Occipital lobe (tissue), 2 donors: ENCODE results near the gene FEM1A. TPM values are rescaled to one million over a fixed set of nuclear protein-coding genes. Genes with fewer than 3 reads are reported as not detected.
"Not testable (repeated sequence)": the region's sequence is repeated elsewhere in the genome, so short reads cannot be mapped to it uniquely, and the experiment has no call there.

ENCODE experiments used
- DNase-seq: peaks from one replicate; lab custom pipeline; 2025; lab: John Stamatoyannopoulos, UW
- total RNA-seq: library from RNA; depleted of rRNA; stranded (reverse); fragments of >200 nt; gene quantifications from one replicate; pipeline ENCODE4 v1.2.3, GENCODE V29; 2014

The FEM1A gene, protein sequence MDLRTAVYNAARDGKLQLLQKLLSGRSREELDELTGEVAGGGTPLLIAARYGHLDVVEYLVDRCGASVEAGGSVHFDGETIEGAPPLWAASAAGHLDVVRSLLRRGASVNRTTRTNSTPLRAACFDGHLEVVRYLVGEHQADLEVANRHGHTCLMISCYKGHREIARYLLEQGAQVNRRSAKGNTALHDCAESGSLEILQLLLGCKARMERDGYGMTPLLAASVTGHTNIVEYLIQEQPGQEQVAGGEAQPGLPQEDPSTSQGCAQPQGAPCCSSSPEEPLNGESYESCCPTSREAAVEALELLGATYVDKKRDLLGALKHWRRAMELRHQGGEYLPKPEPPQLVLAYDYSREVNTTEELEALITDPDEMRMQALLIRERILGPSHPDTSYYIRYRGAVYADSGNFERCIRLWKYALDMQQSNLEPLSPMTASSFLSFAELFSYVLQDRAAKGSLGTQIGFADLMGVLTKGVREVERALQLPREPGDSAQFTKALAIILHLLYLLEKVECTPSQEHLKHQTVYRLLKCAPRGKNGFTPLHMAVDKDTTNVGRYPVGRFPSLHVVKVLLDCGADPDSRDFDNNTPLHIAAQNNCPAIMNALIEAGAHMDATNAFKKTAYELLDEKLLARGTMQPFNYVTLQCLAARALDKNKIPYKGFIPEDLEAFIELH
- 24.0 TPM for total RNA-seq

DNA sequence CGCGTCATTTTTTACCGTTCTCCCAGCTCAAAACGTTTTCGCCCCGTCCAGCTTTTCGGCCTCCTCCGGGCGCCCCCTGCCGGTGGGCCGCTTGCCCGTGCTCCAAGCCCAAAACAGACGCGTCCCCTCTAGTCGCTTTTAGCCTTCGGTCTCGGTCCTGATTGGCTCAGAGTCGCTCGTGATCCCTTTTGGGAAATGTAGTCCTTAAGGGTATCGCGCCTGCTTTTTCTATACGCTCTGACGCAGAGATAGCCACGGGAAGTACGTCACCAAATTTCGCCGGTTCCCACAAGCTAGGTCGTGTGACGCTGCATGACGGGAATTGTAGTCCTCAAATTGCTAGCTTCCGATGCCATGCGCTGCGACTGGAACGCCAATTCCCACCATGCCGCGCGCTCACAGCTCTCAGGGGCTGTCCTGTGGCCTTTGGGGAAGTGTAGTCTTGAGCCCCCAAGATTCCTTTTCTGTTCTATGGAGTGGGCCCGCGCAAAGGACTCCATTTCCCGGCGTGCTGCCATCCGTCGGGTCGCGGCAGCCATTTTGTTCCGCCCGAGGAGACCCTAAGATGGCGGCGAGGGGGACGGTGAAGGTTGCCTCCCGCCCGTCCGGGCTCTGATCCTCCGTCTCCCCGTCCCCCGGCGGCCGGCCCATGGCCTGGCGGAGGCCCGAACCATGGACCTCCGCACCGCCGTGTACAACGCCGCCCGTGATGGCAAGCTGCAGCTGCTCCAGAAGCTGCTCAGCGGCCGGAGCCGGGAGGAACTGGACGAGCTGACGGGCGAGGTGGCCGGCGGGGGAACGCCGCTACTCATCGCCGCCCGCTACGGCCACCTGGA is at the start of gene FEM1A:
Gene FEM1A (plus strand): TSS at position 552 of the 836 bp plus-strand sequence. CDS start 121 bp downstream, at position 673.
- DNase-seq, result peak; percentile 99

DNA sequence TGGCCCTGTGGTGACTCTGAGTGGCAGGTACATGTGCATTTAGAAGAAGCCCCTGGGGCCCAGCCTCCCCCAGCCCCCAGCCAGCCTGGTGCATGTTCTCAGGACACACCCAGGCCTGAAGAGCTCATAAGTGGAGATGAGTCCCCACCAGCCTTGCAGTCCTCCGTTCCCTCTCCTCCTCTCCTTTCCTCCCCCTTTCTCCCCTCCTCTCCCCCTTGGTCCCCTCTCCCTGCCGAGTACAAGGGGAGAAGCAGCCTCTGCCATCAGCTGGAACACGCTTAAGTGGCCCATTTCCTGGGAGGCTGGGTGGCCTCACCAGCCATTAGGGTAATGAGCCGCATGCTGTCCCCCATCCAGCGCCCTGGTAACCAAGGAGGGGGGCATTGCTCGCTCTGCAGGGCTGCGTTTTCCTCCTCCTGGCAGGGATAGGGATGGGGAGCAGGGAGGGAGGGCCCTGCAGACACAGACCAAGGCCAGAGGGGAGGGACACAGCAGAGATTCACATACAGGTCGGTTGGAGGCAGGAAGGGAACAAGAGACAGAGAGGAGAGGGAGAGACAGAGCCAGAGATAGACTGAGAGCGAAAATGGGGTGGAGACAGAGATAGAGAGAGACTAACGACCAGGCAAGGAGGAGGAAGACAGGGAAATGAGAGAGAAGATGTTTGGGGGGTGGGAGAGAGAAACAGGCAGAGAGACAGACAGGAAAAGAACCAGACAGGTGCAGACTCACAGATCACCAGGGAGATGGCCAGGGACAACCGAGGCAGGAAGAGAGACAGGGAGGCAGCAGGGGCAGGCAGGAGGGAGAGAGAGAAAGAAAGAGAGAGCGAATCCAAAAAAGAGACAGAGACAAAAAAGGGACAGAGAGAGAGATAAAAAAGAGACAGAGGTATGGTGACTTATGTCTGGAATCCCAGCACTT is 48.5 kb upstream of the FEM1A start:
- no peak for DNase-seq

DNA sequence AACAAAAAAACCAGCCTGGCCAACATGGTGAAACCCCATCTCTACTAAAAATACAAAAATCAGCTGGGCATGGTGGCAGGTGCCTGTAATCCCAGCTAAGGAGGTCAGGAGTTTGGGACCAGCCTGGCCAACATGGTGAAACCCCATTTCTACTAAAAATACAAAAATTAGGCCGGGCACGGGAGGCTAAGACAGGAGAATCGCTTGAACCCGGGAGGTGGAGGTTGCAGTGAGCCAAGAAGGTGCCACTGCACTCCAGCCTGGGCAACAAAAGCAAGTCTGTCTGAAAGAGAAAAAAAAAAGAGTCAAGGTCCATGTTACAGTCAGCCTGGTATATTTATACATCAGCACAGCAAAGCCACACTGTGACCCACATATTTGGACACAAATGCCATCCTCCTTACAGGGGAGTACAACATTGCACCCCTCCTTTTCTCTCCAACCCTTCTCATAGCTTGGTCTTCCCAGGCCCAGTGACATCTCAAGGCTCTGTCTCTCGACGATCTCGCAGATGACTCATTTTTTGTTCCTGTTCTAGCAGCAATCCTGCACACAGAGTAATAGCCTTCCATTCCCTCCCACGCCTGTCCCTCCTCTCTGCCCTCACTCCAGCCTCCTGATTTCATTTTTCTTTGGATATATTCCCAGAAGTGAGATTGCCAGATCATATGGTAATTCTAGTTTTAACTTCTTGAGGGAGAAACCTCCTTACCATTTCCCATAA is 46.9 kb upstream of the FEM1A start:
- peak; percentile 77 for DNase-seq

DNA sequence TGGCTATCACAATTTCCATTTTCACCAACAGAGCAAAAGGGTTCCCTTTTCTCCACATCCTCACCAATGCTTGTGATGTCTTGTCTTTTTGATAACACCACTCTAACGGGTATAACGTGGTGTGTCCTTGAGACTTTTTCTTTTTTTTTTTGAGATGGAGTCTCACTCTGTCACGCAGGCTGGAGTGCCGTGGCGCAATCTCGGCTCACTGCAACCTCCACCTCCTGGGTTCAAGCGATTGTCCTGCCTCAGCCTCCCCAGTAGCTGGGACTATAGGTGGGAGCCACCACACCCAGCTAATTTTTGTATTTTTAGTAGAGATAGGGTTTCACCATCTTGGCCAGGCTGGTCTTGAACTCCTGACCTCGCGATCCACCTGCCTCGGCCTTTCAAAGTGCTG is 46.4 kb upstream of the FEM1A start:
- DNase-seq, result not testable (repeated sequence)

DNA sequence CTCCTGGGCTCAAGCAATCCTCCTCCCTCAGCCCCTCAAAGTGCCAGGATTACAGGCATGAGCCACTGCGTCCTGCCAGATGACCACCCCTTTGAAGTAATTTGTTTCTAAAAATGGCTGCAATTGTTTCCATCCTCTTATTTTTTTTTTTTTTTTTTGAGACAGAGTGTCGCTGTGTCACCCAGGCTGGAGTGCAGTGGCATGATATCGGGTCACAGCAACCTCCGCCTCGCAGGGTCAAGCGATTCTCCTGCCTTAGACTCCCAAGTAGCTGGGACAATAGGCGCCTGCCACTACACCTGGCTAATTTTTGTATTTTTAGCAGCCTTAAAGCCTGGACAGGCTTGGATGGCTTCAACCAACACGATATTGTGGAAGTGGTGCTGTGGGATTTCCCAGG is 45.5 kb upstream of the FEM1A start:
- no peak for DNase-seq

DNA sequence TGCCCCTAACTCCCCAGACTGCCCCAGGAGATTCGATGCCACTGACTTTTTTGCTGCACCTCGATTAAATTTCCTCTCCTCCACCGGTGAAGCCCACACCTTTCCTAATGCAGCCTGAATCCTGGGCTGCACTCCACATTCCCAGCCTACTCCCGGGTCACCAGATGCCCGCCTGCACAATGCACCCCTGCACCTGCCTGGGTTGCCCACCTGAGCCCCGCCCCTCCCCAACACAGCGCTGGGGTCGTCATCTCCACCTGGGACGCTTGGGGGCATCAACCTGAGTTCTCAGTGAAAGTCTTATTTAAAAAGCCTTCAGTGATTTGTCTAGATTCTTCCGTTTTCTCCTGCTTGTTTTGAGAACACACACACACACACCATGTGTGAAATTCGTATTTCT is 43.3 kb upstream of the FEM1A start:
- DNase-seq, result no peak

DNA sequence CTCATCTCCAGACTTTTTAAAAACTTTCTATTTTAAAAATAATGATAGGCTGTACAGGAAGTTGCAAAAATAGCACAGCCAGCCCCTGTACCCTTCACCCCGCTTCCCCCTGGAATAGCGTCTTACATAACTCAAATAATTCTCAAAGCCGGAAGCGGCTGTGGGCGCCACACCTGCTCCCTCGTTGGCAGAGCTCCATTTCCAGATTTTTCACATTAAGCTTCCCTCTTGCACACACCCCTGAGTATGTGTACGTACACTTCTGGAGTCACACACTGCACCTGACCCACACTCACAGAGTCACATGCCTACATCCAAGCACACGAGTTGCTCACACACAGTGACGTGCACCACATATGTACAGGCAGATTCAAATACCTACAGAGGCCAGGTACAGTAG is 42.9 kb upstream of the FEM1A start:
- DNase-seq, result no peak

DNA sequence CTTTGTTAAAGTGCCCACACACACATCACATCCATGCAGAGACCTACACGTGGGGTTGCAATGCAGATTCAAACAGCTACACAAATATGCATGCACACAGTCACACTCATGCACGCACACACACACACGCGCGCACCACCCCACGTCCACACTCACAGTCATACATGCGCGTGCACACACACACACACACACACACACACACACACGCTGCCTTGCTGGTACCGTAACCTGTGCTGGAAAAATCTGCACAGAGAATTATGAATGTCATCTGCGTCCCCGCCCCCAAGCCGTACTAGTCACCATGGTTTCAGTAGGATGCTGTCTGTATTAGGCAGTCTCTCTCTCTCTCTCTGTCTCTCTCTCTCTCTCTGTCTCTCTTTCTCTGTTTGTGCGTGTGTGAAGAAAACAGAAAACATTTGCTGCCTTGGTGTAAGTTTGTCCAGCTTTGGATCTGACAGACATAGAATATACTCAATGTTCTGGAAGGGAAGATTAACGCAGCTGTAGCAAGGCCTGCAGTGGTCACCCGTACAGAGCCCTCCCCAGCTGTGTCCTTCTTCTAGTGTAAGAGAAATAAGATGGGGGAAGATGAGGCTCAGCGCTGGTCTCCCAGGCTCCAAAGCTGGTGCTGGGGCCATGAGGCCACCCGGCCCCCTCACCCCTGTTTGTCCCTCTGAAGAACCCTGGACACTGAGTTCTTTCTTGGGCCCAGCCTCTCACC is 41.5 kb upstream of the FEM1A start:
- no peak for DNase-seq

DNA sequence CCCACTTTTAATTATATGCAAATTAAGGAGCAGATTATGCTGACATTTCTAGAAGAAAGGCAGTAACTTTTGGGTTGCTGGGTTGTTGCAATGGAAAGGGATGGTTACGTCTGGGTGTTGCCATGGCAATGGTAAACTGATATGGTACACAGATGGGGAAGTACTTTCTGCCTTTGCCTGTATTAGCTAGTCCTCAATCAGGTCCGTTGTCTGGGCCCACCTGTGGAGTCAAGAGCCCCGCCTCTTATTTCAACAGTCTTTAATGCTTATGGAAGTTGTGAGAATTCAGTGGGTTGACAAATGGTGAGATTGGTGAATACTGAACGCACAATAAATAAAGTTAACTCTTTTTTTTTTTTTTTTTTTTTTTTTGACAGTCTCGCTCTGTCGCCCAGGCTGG is 37.3 kb upstream of the FEM1A start:
- DNase-seq, result no peak

DNA sequence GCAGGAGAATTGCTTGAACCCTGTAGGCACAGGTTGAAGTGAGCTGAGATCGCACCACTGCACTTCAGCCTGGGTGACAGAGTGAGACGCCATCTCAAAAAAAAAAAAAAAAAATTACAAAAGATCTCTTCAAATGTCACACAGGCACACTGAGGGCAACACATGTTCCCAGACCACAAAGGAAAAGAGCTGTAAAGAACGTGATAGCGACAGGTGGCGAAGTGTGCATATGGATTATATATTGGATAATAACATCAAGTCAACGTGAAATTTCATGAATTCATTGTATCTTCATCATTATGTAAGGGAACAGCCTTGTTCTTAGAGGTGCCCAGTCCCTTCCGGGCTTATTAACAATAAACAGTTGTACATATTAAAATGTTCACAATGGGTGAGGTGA is 36.1 kb upstream of the FEM1A start:
- no peak for DNase-seq

DNA sequence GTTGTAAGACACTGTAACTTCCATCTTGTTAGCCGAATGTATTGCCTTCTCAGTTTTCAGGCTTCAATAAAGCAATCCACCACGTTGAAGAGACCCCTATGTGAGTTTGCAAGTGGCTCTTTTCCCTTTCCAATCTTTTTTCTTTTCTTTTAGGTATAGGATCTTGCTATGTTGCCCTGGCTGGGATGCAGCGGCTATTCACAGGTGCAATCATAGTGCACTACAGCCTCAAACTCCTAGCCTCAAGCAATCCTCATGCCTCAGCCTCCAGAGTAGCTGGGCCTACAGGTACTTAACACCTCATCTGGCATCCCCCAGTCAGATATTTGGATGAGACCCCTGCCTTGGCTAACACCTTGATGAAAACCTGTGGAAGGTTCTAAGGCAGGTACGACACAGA is 33.5 kb upstream of the FEM1A start:
- DNase-seq, result no peak

DNA sequence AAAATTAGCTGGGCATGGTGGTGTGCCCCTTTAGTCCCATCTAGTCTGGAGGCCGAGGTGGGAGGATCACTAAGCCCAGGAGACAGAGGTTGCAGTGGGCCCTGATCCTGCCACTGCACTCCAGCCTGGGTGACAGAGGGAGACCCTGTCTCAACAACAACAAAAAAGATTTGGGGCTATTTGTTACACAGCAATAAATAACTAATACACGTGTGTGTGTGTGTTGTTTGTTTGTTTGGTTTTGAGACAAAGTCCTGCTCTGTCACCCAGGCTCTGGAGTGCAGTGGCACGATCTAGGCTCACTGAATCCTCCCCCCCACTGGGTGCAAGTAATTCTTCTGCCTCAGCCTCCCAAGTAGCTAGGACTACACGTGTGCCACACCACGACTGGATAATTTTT is 32.9 kb upstream of the FEM1A start:
- no peak for DNase-seq

DNA sequence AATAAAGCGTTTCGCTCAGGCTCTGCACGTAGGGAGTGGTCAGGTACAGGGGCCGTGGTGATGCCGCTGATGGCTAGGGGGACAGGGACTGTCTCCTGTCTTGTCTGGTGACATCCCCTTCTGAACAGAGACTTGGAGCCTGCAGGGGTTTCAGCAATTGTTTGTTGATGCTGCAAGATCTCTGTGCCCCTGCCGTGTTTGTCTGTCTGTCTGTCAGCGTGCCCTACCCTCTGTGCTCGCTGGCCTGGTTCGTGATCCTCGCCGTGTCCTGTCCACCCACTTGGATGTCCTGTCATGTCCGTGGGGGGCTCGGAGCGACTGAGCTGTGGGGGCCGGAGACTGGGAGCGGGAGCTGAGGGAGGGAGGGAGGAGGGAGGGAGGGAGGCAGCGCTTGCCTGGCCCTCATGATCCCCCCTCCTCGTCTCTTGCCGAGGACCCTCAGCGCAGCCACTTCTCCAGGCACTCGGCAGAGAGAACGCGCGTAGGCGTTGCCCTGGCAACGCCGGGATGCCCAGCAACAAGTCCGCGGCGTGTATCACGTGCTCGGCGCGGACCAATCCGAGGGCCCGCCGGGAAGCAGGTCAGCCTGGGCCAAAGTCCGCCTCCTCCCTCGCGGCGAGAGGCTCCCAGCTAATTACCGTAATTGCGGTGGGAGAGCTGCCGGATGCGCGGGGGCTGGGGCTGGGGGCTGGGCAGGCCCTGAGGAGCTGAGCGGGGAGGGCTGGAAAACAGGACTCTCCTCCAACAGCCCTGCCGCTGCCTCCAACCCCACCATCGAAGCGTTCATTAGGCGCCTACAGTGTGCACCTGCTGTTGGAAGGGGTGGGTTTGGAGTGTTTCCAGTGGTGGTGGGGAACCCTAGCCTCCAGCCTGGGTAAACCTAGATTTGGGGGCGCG is 31.9 kb upstream of the FEM1A start:
- DNase-seq, result peak; percentile 87

DNA sequence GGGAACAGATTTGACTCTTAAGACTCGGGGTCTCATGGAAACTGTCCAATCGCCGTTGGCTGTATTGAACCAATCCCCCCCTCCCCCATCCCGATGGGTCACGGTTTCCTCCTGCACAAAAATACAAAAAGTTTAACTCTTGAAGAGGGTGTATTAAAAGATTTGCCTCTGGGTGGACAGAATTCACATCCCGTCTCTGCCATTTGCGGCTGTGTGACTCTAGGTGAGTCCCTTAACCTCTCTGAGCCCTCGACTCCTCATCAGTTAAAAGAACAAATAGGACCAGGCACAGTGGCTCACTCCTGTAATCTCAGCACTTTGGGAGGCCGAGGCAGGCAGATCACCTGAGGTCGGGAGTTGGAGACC is 31.3 kb upstream of the FEM1A start:
- DNase-seq, result no peak

DNA sequence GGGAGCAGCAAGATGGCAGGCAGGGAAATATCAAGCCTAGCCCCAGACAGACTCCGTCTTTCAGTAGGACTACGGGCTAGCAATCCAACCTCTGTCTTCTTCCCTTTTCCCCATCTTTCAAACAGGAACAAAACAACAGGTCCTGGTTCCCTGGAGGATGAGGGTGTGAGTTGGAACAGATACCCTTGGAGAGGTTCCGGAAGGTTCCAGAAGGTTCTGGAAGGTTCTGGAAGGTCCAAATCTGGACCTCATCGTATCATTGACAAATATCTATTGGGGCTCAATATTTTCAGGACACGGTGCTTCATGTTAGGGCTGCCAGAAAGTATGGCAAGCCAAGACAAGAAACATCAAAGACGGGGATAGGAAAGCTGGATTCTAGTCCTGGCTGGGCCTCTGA is 28.5 kb upstream of the FEM1A start:
- DNase-seq, result no peak

DNA sequence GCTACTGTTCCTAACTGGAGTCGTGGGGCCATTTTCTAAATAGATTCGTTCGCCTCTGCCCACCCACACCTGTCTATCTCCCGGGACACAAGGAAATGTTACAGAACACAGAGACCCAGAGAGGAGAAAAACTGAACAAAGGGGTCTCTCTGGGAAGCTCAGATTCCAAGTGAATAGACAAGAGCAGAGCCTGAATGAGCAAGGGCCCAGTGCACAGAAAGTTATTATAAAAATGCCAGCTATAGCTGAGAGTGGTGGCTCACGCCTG is 27.2 kb upstream of the FEM1A start:
- no peak for DNase-seq

DNA sequence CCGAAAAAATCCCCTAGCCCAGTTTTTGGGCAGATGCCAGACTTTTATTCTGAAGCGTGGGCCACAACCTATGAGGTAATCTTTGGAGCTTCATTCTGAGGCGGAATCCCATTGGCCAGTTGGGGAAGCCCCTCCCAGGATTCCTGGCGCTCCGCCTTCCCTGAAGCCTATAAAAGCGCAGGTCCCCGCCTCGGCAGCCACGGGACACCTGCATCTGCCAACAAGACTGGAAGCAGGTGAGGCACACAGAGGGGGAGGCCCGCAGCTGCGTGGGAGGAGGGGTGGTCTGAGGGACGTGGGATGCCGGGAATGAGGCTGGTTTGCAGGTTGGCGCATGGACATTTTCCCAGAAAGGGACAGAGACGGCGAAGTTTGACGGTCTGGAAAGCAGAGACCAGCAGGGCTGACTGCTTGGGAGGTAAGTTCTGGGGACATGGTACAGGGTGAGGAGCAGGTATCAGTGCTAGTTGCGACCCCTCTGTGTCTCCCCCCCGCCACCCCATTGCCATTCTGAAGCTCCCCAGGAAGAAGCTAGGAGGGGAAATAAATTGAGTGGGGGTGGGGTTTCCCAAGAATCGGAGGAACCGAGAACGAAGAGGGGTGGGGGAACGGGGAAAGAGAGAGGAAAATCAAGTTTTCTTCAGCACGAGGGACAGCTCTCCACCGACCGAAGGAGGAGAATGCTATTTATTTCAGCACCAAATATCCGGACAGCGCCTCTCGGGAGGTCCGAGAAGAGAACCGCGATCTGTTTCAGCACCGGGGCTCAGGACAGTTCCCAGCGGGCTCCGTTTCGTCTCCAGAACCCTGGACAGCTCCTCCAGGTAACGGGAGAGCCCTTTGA is 22.4 kb upstream of the FEM1A start:
- peak; percentile 80 for DNase-seq

DNA sequence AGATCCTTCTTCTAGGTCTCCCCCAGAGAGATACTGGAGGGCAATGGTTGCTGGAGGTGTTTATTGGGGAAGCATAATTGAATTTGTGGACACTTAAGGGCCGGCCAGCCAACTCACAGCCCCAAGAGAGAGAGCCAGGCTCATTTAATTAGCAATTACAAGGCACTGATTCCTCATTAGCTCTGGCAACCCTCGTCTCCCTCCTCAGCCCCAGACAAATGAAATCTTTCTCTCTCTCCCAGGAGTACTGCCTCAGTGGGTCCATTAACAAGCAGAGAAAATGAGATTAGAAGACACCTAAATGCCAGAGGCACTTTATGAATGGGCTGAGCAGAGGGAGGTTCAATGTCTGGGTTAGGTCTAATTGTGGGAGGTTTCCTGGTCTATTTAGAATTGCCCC is 19.0 kb upstream of the FEM1A start:
- no peak for DNase-seq
